Endothelial cell of umbilical vein (primary cell): ENCODE data around the gene SHPK. TPM values are rescaled to one million over a fixed set of nuclear protein-coding genes. Genes with fewer than 3 reads are reported as not detected.

Source experiments
- BruUV-seq: library from RNA; stranded (reverse); fragments of 400-500 nt; replicated peaks from 2 replicates; lab custom pipeline; 2021; lab: Mats Ljungman, UMichigan
- CTCF ChIA-PET: fragments of 300-600, 350-600 bp; sonication (Branson Sonifier 250); formaldehyde crosslinking; loops from one replicate; lab custom pipeline; 2021; ENCODE audit warnings: antibody characterized with exemption, inconsistent platforms; lab: Charles Lee
- POLR2A ChIA-PET: fragments of 300-600, 350-600 bp; sonication (Branson Sonifier 250); formaldehyde crosslinking; loops from one replicate; lab custom pipeline; 2021; ENCODE audit warnings: antibody characterized with exemption, inconsistent platforms; lab: Charles Lee
- DNase-seq: peaks from one replicate; pipeline ENCODE4 v3.0.0-alpha.2; 2011; ENCODE audit warnings: low read depth, low spot score
- FAIRE-seq: peaks from 2 replicates; lab custom pipeline; 2011; peaks lifted over from hg19 to GRCh38; lab: Jason Lieb, UNC
- H2AFZ ChIP-seq: 2 replicates; pipeline ENCODE4 v1.6.0; 2012; ENCODE audit warnings: low read depth, low read length, control low read depth, inconsistent platforms
- H3K27ac ChIP-seq: 2 replicates; pipeline ENCODE4 v1.5.1; 2011; ENCODE audit warnings: low read depth, mild to moderate bottlenecking, control low read depth, low read length, moderate library complexity; ENCODE audit not compliant: insufficient read depth
- H3K27me3 ChIP-seq, 2 experiments: 2 replicates each; pipeline versions ENCODE4 v1.6.0 to v1.6.1; 2011; ENCODE audit warnings: low read length in 2 of 2, mixed read lengths in 1 of 2; ENCODE audit not compliant: control insufficient read depth in 2 of 2, insufficient read depth in 2 of 2
- H3K36me3 ChIP-seq, 2 experiments: 2 replicates in 1 of 2; 3 replicates in 1 of 2; pipeline ENCODE4 v1.5.1; 2011; ENCODE audit warnings: low read length in 2 of 2, mild to moderate bottlenecking in 1 of 2, moderate library complexity in 1 of 2; ENCODE audit not compliant: control insufficient read depth in 2 of 2, insufficient read depth in 2 of 2; ENCODE audit errors: extremely low read depth in 1 of 2
- H3K4me1 ChIP-seq: 3 replicates; pipeline ENCODE4 v1.5.1; 2011; ENCODE audit warnings: mild to moderate bottlenecking, low read length; ENCODE audit not compliant: control insufficient read depth, insufficient read depth; ENCODE audit errors: extremely low read depth
- H3K4me2 ChIP-seq: 2 replicates; pipeline ENCODE4 v1.6.1; 2011; ENCODE audit warnings: low read length, control low read depth, mixed read lengths; ENCODE audit not compliant: insufficient read depth
- H3K4me3 ChIP-seq, 3 experiments: fragments of 200-600 bp in 1 of 3; sonication (generic), shearing (Covaris generic) in 1 of 3; replicated peaks in 1 of 3; 2 replicates each; pipeline ENCODE4 v1.5.1; 2011 to 2016; ENCODE audit warnings: control low read depth in 3 of 3, low read length in 3 of 3, mild to moderate bottlenecking in 2 of 3, inconsistent platforms in 1 of 3, low read depth in 1 of 3, moderate library complexity in 1 of 3; ENCODE audit not compliant: insufficient read depth in 1 of 3
- H3K79me2 ChIP-seq: 2 replicates; pipeline ENCODE4 v1.6.0; 2012; ENCODE audit warnings: low read length, inconsistent platforms; ENCODE audit not compliant: control insufficient read depth, insufficient read depth
- H3K9ac ChIP-seq: replicated peaks from 2 replicates; pipeline ENCODE3; 2011; ENCODE audit warnings: low read length, control low read depth; ENCODE audit not compliant: insufficient read depth; ENCODE audit errors: extremely low read depth
- H3K9me1 ChIP-seq: replicated peaks from 3 replicates; pipeline ENCODE4 v1.6.0; 2011; ENCODE audit warnings: mild to moderate bottlenecking, low read length; ENCODE audit not compliant: control insufficient read depth, insufficient read depth; ENCODE audit errors: extremely low read depth
- H3K9me3 ChIP-seq: replicated peaks from 2 replicates; pipeline ENCODE4 v1.5.1; 2012; ENCODE audit warnings: low read length, inconsistent platforms; ENCODE audit not compliant: control insufficient read depth, insufficient read depth
- H4K20me1 ChIP-seq: replicated peaks from 2 replicates; pipeline ENCODE3; 2011; ENCODE audit warnings: mild to moderate bottlenecking, low read length; ENCODE audit not compliant: control insufficient read depth, insufficient read depth; ENCODE audit errors: extremely low read depth
- CTCF ChIP-seq, 2 donors: IDR thresholded peaks; 1 replicate in 1 of 2; 2 replicates in 1 of 2; pipeline ENCODE4 v1.5.1; 2011; ENCODE audit warnings: low read length in 2 of 2, mild to moderate bottlenecking in 2 of 2, moderate library complexity in 2 of 2, control low read depth in 1 of 2, inconsistent platforms in 1 of 2, low read depth in 1 of 2; ENCODE audit not compliant: insufficient read depth in 1 of 2; ENCODE audit errors: extremely low read depth in 1 of 2
- MYC ChIP-seq: IDR thresholded peaks from one replicate; pipeline ENCODE4 v1.6.1; 2011; ENCODE audit warnings: mild to moderate bottlenecking, low read depth, low read length
- POLR2AphosphoS5 ChIP-seq: IDR thresholded peaks from 2 replicates; pipeline ENCODE4 v1.6.1; 2012; ENCODE audit warnings: low read depth, mild to moderate bottlenecking, control low read depth, low read length, moderate library complexity; ENCODE audit not compliant: insufficient read depth
- dilution Hi-C: fragments of 300-500 bp; cut with MboI; formaldehyde crosslinking; loops from one replicate; pipeline ENCODE4 v1.15.0; 2019; ENCODE audit warnings: low sequenced_read_pairs; ENCODE audit not compliant: extremely low pct_ligation_motif_present
- intact Hi-C: fragments of 100-400 bp; cut with micrococcal nuclease; formaldehyde crosslinking; loops from one replicate; pipeline ENCODE4 v1.10.0; 2022
- polyA plus RNA-seq, 4 experiments: library from polyadenylated mRNA; depleted of rRNA in 3 of 4; stranded (reverse) in 3 of 4; unstranded in 1 of 4; fragments of >200 nt; gene quantifications; 2 replicates each; pipeline versions ENCODE4 v1.2.1 to v1.2.3, GENCODE V29; 2011 to 2012; ENCODE audit warnings: missing spikeins in 1 of 4
- total RNA-seq: library from RNA; stranded (reverse); gene quantifications from 2 replicates; pipeline ENCODE4 v1.2.3, GENCODE V29; 2021

The SHPK gene
- total and polyA plus RNA-seq, 2 donors (not counting 3 experiments of a cell fraction or from before 2014, with no cell fraction given), result 15.4 to 15.9 TPM

GRCh38 chr17:3558603-3559269 lies 77.3 kb downstream of the SHPK start:
- Histone ChIP-seq H3K9me3 (no peaks in the 10 kb centered on the region), H3K4me3 (no peak overlapping the region), H3K27me3 (no peaks in the 10 kb centered on the region), H3K36me3 (no peaks in the 10 kb centered on the region), H3K27ac (no peak overlapping the region), H3K9me1 (no peaks in the 10 kb centered on the region), H3K79me2 (no peaks in the 10 kb centered on the region), H3K4me2 (no peak overlapping the region), H4K20me1 (no peaks in the 10 kb centered on the region), H2AFZ (no peak overlapping the region), H3K9ac (no peak overlapping the region), H3K4me1 (no peaks in the 10 kb centered on the region)
- no peak for DNase-seq
- POLR2A ChIA-PET, result no interaction called here
- no peak for FAIRE-seq
- intact Hi-C loops, result no loop called here
- TF ChIP-seq MYC (no peak), POLR2AphosphoS5 (no peak), CTCF (IDR thresholded peaks at IDR 0.05; ENCODE audit: extremely low read depth in 1 of 2, insufficient read depth in 1 of 2, low read depth in 1 of 2, low read length in 2 of 2) (no peak)
- dilution Hi-C loops, result no loop called here
- no TSS peak for BruUV-seq
- CTCF ChIA-PET, result no interaction called here

Other genes with a start within 250 kb of the SHPK start
- gene OR3A2, start 249.9 kb downstream of the SHPK start, total RNA-seq, result not detected in 2 replicates
- 0.10 and 0.11 TPM in 2 replicates for gene OR3A2, start 249.9 kb downstream of the SHPK start, polyA plus RNA-seq
- not detected in 2 replicates for gene OR1E1, start 237.8 kb downstream of the SHPK start, total RNA-seq
- 0.06 TPM in 1 of 2 replicates, not detected in the other for gene OR1E1, start 237.8 kb downstream of the SHPK start, polyA plus RNA-seq
- gene OR3A3, start 224.9 kb downstream of the SHPK start, total RNA-seq, result not detected in 2 replicates
- not detected in 2 replicates for gene OR3A3, start 224.9 kb downstream of the SHPK start, polyA plus RNA-seq
- not detected in 2 replicates for gene OR1E2, start 202.4 kb downstream of the SHPK start, total RNA-seq
- gene OR1E2, start 202.4 kb downstream of the SHPK start, polyA plus RNA-seq, result not detected in 2 replicates
- not detected in 2 replicates for gene SPATA22, start 164.4 kb downstream of the SHPK start, total RNA-seq
- 0.29 and 4.3 TPM in 2 replicates for gene SPATA22, start 164.4 kb downstream of the SHPK start, polyA plus RNA-seq
- gene ASPA, start 160.3 kb downstream of the SHPK start, total RNA-seq, result not detected in 2 replicates
- 0.01 TPM in 1 of 2 replicates, not detected in the other for gene ASPA, start 160.3 kb downstream of the SHPK start, polyA plus RNA-seq
- not detected in 2 replicates for gene TRPV3, start 78.4 kb downstream of the SHPK start, total RNA-seq
- gene TRPV3, start 78.4 kb downstream of the SHPK start, polyA plus RNA-seq, result 0.01 TPM in 1 of 2 replicates, not detected in the other
- 1.4 and 2.5 TPM in 2 replicates for gene TRPV1, start 26.8 kb downstream of the SHPK start, total RNA-seq
- 1.4 and 1.8 TPM in 2 replicates for gene TRPV1, start 26.8 kb downstream of the SHPK start, polyA plus RNA-seq
- 20.8 and 25.9 TPM in 2 replicates for gene CTNS, start 510 bp upstream of the SHPK start, total RNA-seq
- gene CTNS, start 510 bp upstream of the SHPK start, polyA plus RNA-seq, result 17.9 and 20.5 TPM in 2 replicates
- 247 and 254 TPM in 2 replicates for gene TAX1BP3, start 32.3 kb upstream of the SHPK start, total RNA-seq
- 315 and 359 TPM in 2 replicates for gene TAX1BP3, start 32.3 kb upstream of the SHPK start, polyA plus RNA-seq
- gene EMC6, start 32.6 kb upstream of the SHPK start, total RNA-seq, result 54.0 and 62.2 TPM in 2 replicates
- gene EMC6, start 32.6 kb upstream of the SHPK start, polyA plus RNA-seq, result 105 and 148 TPM in 2 replicates
- gene P2RX5, start 59.9 kb upstream of the SHPK start, total RNA-seq, result 0.22 and 0.37 TPM in 2 replicates
- 0.10 and 0.19 TPM in 2 replicates for gene P2RX5, start 59.9 kb upstream of the SHPK start, polyA plus RNA-seq
- 11.8 and 13.2 TPM in 2 replicates for gene HASPIN, start 87.7 kb upstream of the SHPK start, total RNA-seq
- gene HASPIN, start 87.7 kb upstream of the SHPK start, polyA plus RNA-seq, result 2.7 TPM in 2 replicates
- 29.6 and 32.6 TPM in 2 replicates for gene ITGAE, start 164.9 kb upstream of the SHPK start, total RNA-seq
- 46.3 and 71.6 TPM in 2 replicates for gene ITGAE, start 164.9 kb upstream of the SHPK start, polyA plus RNA-seq
- 51.1 and 52.2 TPM in 2 replicates for gene NCBP3, start 210.0 kb upstream of the SHPK start, total RNA-seq
- gene NCBP3, start 210.0 kb upstream of the SHPK start, polyA plus RNA-seq, result 13.7 and 18.2 TPM in 2 replicates